Stomach (tissue), 4 donors: ENCODE data around the gene IPCEF1.

Experiments
- POLR2A ChIP-seq, 4 donors: fragments of 450-650 bp; IDR thresholded peaks; one replicate each; pipeline ENCODE4 v1.6.1; 2016; ENCODE audit warnings: antibody characterized with exemption in 4 of 4, control low read depth in 2 of 4, mild to moderate bottlenecking in 1 of 4, moderate library complexity in 1 of 4
- POLR2AphosphoS5 ChIP-seq, 3 donors: sonication (generic); formaldehyde crosslinking; IDR thresholded peaks; one replicate each; pipeline ENCODE4 v1.6.1; 2016; ENCODE audit warnings: antibody characterized with exemption in 3 of 3
- TF ChIP-seq, protein P1 (sequence below), 7 experiments: fragments of 450-650 bp in 4 of 7; fragments of 200-600 bp in 3 of 7; sonication (generic) in 3 of 7; IDR thresholded peaks; one replicate each; pipeline ENCODE4 v1.5.1; 2016 to 2019; ENCODE audit warnings: antibody characterized with exemption in 7 of 7, control low read depth in 2 of 7, mild to moderate bottlenecking in 1 of 7

DNA sequence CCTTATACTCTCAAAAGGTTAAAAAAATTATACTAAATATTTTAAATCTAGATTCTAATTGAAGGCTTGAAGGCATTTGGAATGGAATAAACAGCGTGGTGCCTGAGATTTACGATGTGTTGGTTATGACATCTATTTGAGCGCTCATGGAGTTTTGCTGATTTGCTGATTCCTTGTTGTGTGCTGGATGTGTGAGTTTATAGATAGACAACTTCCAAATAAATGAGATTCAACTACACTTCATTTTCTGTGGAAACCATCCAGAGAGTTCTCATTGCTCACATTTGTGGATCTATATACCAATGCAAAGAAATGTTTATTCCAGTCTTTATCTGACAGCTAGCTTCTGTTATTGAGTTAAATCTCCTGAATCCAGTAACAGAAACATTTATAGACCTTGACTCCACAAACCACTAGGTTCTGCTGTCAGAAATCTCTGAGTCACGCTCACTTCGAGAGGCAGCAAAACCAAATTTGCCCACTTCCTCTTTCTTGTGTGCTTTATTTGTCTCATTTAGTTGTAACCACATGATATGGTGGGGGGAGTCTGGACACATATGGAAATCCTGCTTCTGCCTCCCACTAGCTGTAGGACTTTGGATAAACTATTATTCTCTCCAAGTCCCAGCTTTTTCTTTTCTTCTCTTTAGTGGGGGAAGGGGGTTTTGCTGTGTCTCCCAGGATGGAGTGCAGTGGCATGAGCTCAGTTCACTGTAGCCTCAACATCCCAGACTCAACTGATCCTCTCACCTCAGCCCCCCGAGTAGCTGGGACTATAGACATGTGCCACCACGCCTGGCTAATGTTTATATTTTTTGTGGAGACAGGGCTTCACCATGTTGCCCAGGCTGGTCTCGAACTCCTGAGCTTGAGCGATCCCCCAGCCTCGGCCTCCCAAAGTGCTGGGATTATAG, 54.5 kb downstream of the IPCEF1 start:
- no peak for TF ChIP-seq POLR2A (IDR thresholded peaks at IDR 0.05)
- TF ChIP-seq, protein P1, sequence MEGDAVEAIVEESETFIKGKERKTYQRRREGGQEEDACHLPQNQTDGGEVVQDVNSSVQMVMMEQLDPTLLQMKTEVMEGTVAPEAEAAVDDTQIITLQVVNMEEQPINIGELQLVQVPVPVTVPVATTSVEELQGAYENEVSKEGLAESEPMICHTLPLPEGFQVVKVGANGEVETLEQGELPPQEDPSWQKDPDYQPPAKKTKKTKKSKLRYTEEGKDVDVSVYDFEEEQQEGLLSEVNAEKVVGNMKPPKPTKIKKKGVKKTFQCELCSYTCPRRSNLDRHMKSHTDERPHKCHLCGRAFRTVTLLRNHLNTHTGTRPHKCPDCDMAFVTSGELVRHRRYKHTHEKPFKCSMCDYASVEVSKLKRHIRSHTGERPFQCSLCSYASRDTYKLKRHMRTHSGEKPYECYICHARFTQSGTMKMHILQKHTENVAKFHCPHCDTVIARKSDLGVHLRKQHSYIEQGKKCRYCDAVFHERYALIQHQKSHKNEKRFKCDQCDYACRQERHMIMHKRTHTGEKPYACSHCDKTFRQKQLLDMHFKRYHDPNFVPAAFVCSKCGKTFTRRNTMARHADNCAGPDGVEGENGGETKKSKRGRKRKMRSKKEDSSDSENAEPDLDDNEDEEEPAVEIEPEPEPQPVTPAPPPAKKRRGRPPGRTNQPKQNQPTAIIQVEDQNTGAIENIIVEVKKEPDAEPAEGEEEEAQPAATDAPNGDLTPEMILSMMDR (IDR thresholded peaks at IDR 0.05) = no peak
- no peak for TF ChIP-seq POLR2AphosphoS5 (IDR thresholded peaks at IDR 0.05)
